ENCODE results near the gene FAM131B.

GRCh38 chr7:143314127-143314526, 48.4 kb downstream of the FAM131B start:
- no peak for TF ChIP-seq POLR2A (IDR thresholded peaks at IDR 0.05)
- TF ChIP-seq, protein P1, sequence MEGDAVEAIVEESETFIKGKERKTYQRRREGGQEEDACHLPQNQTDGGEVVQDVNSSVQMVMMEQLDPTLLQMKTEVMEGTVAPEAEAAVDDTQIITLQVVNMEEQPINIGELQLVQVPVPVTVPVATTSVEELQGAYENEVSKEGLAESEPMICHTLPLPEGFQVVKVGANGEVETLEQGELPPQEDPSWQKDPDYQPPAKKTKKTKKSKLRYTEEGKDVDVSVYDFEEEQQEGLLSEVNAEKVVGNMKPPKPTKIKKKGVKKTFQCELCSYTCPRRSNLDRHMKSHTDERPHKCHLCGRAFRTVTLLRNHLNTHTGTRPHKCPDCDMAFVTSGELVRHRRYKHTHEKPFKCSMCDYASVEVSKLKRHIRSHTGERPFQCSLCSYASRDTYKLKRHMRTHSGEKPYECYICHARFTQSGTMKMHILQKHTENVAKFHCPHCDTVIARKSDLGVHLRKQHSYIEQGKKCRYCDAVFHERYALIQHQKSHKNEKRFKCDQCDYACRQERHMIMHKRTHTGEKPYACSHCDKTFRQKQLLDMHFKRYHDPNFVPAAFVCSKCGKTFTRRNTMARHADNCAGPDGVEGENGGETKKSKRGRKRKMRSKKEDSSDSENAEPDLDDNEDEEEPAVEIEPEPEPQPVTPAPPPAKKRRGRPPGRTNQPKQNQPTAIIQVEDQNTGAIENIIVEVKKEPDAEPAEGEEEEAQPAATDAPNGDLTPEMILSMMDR (IDR thresholded peaks at IDR 0.05): no peak

Measured in thyroid gland (tissue), 4 donors.